Effector memory CD8-positive, alpha-beta T cell (primary cell): ENCODE data around the gene ZNF91.
"Not testable (repeated sequence)": the region's sequence is repeated elsewhere in the genome, so short reads cannot be mapped to it uniquely, and the experiment has no call there.

Experiments
- ATAC-seq: fragments of 150-1000 bp; cut with Tn5 transposase; replicated peaks from 2 replicates; pipeline ENCODE4 v1.10.0; 2021; ENCODE audit warnings: mild to moderate bottlenecking, moderate library complexity
- DNase-seq, 3 experiments: peaks; one replicate each; pipeline ENCODE4 v3.0.0; 2021
- H3K27ac Mint-ChIP-seq, 2 donors: one replicate each; pipeline ENCODE4 v1.8.0; 2022; ENCODE audit warnings: mild to moderate bottlenecking in 2 of 2, mixed read lengths in 2 of 2, moderate library complexity in 2 of 2
- H3K27me3 Mint-ChIP-seq, 2 donors: one replicate each; pipeline ENCODE4 v1.8.0; 2022; ENCODE audit warnings: mixed read lengths in 2 of 2
- H3K36me3 Mint-ChIP-seq: one replicate; pipeline ENCODE4 v1.8.0; 2022; ENCODE audit warnings: mild to moderate bottlenecking, moderate library complexity, mixed read lengths; ENCODE audit not compliant: insufficient read depth
- H3K4me1 Mint-ChIP-seq, 2 donors: one replicate each; pipeline ENCODE4 v1.8.0; 2022; ENCODE audit warnings: low read depth in 2 of 2, mixed read lengths in 2 of 2
- H3K4me3 Mint-ChIP-seq, 2 donors: one replicate each; pipeline ENCODE4 v1.8.0; 2022; ENCODE audit warnings: mild to moderate bottlenecking in 2 of 2, mixed read lengths in 2 of 2, moderate library complexity in 2 of 2
- H3K9me3 Mint-ChIP-seq, 2 donors: one replicate each; pipeline ENCODE4 v1.8.0; 2022; ENCODE audit warnings: mixed read lengths in 2 of 2

ZNF91 gene

GRCh38 chr19:23343434-23344010 lies 51.7 kb downstream of the ZNF91 start:
- H3K4me1 Mint-ChIP-seq: peaks cover 13 to 18% of the 10 kb centered on the region in 2 donors
- H3K27ac Mint-ChIP-seq: no peak overlapping the region
- H3K36me3 Mint-ChIP-seq: peaks cover 7% of the 10 kb centered on the region
- no peak overlapping the region for H3K4me3 Mint-ChIP-seq
- peaks cover 36 to 37% of the 10 kb centered on the region in 2 donors for H3K9me3 Mint-ChIP-seq
- H3K27me3 Mint-ChIP-seq: no peaks in the 10 kb centered on the region
- DNase-seq: no peak
- no peak for ATAC-seq

- Mint-ChIP-seq H3K9me3 (peaks cover 15 to 33% of the 10 kb centered on the region in 2 donors), H3K36me3 (no peaks in the 10 kb centered on the region), H3K4me3 (no peak overlapping the region), H3K4me1 (peaks cover 0 to 7% of the 10 kb centered on the region in 2 donors), H3K27ac (no peak overlapping the region), H3K27me3 (no peaks in the 10 kb centered on the region)
- DNase-seq (no peak), ATAC-seq (no peak)
Observed at GRCh38 chr19:23328211-23328610, 67.1 kb downstream of the ZNF91 start.

DNA sequence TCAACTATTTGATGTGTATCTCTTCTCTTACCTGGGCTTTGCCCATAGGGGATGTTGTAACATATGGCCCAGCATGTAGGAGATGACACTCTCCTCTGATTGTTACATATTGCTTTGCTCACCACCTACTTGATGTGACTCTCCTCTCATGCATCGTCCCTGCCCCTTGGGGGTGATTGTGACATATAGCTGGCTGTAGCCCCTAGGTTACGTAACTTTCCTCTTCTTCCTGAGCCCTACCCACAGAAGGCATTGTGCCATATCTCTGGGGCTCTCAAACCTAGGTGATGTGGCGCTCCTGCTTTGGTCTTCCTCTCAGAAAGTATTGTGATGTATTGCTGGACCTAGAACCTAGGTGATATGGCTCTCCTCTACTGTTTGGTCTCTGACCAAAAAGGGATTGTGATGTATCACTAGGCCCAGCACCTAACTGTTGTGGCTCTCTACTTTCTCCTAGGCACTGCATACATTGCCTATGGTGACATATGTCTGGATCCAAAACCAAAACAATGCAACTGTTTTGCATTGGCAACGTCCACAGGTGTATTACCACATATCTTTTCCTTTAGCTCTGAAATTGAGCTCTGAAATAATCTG lies 73.2 kb downstream of the ZNF91 start:
- peaks cover 3% of the 10 kb centered on the region for H3K36me3 Mint-ChIP-seq
- no peak overlapping the region for H3K27ac Mint-ChIP-seq
- peaks cover 0 to 7% of the 10 kb centered on the region in 2 donors for H3K4me1 Mint-ChIP-seq
- no peak overlapping the region for H3K4me3 Mint-ChIP-seq
- no peaks in the 10 kb centered on the region for H3K27me3 Mint-ChIP-seq
- ATAC-seq (no peak), DNase-seq (no peak)
- peaks cover 13 to 48% of the 10 kb centered on the region in 2 donors for H3K9me3 Mint-ChIP-seq

DNA sequence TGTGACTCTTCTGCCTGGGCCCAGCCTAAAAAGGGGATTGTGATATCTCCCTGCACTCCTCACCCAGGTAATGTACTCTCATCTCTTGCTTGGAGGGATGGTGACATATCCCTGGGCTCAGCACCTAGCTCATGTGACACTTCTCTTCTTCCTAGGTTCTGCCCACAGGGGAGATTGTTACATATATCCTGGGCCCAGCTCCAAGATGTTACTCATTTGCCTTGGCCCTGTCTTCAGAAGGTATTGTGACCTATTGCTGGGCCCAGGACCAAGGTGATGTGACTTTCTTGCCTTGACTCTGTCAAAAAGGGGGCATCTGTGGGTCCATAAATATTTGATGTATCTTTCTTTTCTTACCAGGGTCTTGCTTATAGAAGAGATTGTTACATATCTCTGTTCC lies 73.9 kb downstream of the ZNF91 start:
- not testable (repeated sequence) for H3K4me1 Mint-ChIP-seq, DNase-seq, H3K27ac Mint-ChIP-seq, H3K4me3 Mint-ChIP-seq, H3K36me3 Mint-ChIP-seq, H3K27me3 Mint-ChIP-seq, ATAC-seq
- peaks cover 13 to 48% of the 10 kb centered on the region in 2 donors for H3K9me3 Mint-ChIP-seq

DNA sequence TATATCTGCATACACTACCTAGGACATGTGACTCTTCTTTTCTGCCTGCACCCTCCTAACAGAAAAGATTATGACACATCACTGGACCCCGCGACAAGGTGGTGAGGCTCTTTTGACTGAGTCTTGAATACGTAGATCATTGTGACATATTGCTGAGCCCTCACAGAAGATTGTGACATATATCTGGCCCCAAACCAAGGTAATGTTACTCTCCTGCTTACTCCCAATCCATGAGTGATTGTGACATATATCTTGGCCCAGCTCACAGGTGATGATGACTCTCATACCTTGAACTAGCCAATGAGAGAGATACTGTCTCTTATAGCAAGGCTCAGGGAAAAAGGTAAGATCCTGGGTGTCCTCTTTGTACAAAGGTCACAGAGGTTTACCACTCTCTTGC lies 75.7 kb downstream of the ZNF91 start:
- not testable (repeated sequence) for H3K27ac Mint-ChIP-seq, H3K4me1 Mint-ChIP-seq
- peaks cover 13 to 44% of the 10 kb centered on the region in 2 donors for H3K9me3 Mint-ChIP-seq

GRCh38 chr19:23318941-23319340 lies 76.3 kb downstream of the ZNF91 start:
- H3K4me3 Mint-ChIP-seq, H3K36me3 Mint-ChIP-seq, DNase-seq, H3K27me3 Mint-ChIP-seq, H3K27ac Mint-ChIP-seq, ATAC-seq, H3K4me1 Mint-ChIP-seq: not testable (repeated sequence)
- H3K9me3 Mint-ChIP-seq: peaks cover 10 to 42% of the 10 kb centered on the region in 2 donors

More for the DNA sequence above, 75.7 kb downstream of the ZNF91 start:
- H3K4me3 Mint-ChIP-seq, ATAC-seq, H3K27me3 Mint-ChIP-seq, H3K36me3 Mint-ChIP-seq, DNase-seq: not testable (repeated sequence)

GRCh38 chr19:23318143-23318542 lies 77.1 kb downstream of the ZNF91 start:
- H3K27ac Mint-ChIP-seq: no peak overlapping the region
- H3K4me3 Mint-ChIP-seq: no peak overlapping the region
- no peak for ATAC-seq
- no peaks in the 10 kb centered on the region for H3K4me1 Mint-ChIP-seq
- H3K9me3 Mint-ChIP-seq: peaks cover 6 to 34% of the 10 kb centered on the region in 2 donors
- peaks cover 3% of the 10 kb centered on the region for H3K36me3 Mint-ChIP-seq
- no peak for DNase-seq
- H3K27me3 Mint-ChIP-seq: no peaks in the 10 kb centered on the region

DNA sequence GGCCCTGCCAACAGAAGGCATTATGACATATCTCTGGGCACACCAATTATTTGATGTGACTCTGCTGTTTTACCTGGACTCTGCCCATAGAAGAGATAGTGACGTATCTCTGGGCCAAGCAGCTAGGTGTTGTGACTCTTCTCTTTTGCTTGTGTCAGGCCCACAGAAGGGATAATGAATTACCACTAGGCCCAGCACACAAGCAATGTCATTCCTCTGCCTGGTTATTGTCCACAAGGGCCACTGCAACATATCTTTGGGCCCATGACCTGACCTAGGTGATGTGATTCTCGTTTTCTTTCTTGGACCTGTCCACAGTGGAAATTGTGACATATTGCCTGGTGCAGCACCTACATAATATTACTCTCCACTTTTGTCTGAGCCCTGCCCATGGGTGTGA lies 80.0 kb downstream of the ZNF91 start:
- no peak for ATAC-seq
- Mint-ChIP-seq H3K9me3 (peaks cover 2 to 24% of the 10 kb centered on the region in 2 donors), H3K36me3 (peaks cover 3% of the 10 kb centered on the region), H3K27ac (no peak overlapping the region), H3K4me3 (no peak overlapping the region), H3K4me1 (no peaks in the 10 kb centered on the region), H3K27me3 (no peaks in the 10 kb centered on the region)
- DNase-seq: no peak

DNA sequence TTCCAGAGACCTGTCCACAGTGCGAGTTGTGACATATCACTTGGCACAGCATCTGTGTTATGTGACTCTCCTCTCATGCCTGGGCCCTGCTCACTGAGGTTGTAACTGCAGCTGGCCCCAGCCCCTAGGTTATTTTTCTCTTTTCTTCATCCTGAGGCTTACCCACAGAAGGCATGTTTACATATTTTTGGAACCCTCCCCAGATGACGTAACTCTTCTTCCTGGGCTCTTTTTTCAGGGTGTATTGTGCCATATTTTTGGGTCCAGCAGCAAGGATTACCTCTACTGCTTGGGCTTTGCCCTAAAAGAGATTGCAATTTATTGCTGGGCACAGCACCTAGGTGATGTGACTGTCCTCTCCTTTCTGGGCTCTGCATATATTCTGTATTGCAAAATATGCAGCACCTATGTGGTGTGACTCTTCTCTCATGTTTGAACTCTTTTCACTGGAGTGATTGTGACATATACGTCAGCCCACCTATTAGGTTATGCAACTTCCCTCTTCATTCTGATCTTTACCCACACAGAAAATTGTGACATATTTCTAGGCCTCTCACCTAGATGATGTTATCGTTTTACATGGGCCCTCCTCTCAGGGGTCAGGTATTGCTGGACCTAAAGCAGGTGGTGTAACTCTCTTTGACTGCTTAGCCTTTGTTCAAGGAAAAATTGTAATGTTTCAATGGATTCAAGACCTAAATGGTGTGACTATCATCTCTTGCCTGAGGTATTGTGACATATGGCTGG lies 80.6 kb downstream of the ZNF91 start:
- H3K9me3 Mint-ChIP-seq: peaks cover 2 to 24% of the 10 kb centered on the region in 2 donors
- peaks cover 3% of the 10 kb centered on the region for H3K36me3 Mint-ChIP-seq

DNA sequence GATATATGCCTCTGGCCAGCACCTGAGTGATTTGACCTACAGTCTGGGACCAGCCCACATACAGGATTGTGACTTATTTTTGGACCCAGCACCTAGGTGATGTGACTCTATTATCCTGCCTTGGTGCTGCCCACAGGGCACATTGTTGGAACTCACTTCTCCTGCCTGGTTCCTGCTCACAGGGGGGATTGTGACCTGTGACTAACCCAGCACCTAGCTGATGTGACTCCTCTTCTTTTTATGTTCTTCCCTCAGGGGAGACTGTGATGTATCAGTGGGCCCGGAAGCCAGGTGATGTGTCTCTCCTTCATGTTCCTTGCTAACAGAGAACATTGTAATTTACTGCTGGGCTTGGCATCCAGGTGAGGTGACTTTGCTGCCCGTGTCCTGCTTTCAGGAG lies 82.1 kb downstream of the ZNF91 start:
- ATAC-seq: no peak
- no peaks in the 10 kb centered on the region for H3K27me3 Mint-ChIP-seq
- DNase-seq: no peak
- no peaks in the 10 kb centered on the region for H3K4me1 Mint-ChIP-seq
- peaks cover 2 to 15% of the 10 kb centered on the region in 2 donors for H3K9me3 Mint-ChIP-seq
- no peak overlapping the region for H3K27ac Mint-ChIP-seq
- H3K4me3 Mint-ChIP-seq: no peak overlapping the region
- H3K36me3 Mint-ChIP-seq: peaks cover 3% of the 10 kb centered on the region

More for the DNA sequence above, 80.6 kb downstream of the ZNF91 start:
- Mint-ChIP-seq H3K4me3 (no peak overlapping the region), H3K27me3 (no peaks in the 10 kb centered on the region), H3K4me1 (no peaks in the 10 kb centered on the region), H3K27ac (no peak overlapping the region)
- ATAC-seq (no peak), DNase-seq (no peak)

DNA sequence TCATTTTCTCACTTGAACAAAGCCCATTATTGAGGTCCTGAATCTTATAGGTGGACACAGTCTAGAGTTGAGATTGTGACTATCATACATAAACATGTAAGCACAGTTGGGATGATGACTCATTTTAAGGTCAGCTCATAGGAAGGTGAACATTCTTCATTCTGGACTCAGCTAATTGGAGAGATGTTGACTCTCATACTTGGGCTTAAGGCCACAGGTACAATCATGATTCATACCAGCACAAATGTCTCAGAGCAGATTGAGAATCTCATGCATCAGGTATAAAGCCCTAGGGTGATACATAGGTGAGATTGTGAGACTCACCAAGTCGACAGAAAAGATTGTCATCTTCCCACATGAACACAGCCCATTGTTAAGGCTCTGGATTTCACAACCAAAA lies 82.8 kb downstream of the ZNF91 start:
- peaks cover 0 to 10% of the 10 kb centered on the region in 2 donors for H3K9me3 Mint-ChIP-seq

DNA sequence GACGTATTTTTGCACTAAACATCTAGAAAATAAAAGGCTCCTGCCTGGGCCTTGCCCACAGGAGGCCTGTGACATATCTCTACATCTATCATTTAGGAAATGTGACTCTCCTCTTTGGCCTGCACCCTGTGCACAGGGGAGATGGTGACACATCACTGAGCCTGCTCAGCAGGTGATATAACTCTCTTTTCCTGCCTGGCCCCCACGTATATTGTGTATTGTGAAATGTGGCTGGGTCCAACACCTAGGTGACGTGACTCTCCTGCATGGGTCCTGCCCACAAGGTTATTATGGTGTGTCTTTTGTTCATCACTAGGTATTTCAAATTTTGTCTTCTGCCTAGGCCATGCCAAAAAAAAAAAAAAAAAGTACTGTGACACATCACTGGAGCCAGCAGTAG lies 83.7 kb downstream of the ZNF91 start:
- Mint-ChIP-seq H3K36me3 (no peaks in the 10 kb centered on the region), H3K4me3 (no peak overlapping the region), H3K4me1 (no peaks in the 10 kb centered on the region), H3K27me3 (peaks cover 0 to 7% of the 10 kb centered on the region in 2 donors), H3K9me3 (peaks cover 0 to 10% of the 10 kb centered on the region in 2 donors), H3K27ac (no peak overlapping the region)
- DNase-seq (no peak), ATAC-seq (no peak)

More for the DNA sequence above, 82.8 kb downstream of the ZNF91 start:
- no peak for ATAC-seq
- no peaks in the 10 kb centered on the region for H3K36me3 Mint-ChIP-seq
- H3K4me3 Mint-ChIP-seq: no peak overlapping the region
- H3K27ac Mint-ChIP-seq: no peak overlapping the region
- no peak for DNase-seq
- H3K4me1 Mint-ChIP-seq: no peaks in the 10 kb centered on the region
- H3K27me3 Mint-ChIP-seq: peaks cover 0 to 3% of the 10 kb centered on the region in 2 donors

- Mint-ChIP-seq H3K4me1 (no peaks in the 10 kb centered on the region), H3K27me3 (peaks cover 0 to 7% of the 10 kb centered on the region in 2 donors), H3K27ac (no peak overlapping the region), H3K36me3 (no peaks in the 10 kb centered on the region), H3K4me3 (no peak overlapping the region), H3K9me3 (peaks cover 0 to 10% of the 10 kb centered on the region in 2 donors)
- DNase-seq: no peak
- ATAC-seq: no peak
Observed at GRCh38 chr19:23310729-23311211, 84.5 kb downstream of the ZNF91 start.

- Mint-ChIP-seq H3K4me3 (no peak overlapping the region), H3K27me3 (peaks cover 0 to 7% of the 10 kb centered on the region in 2 donors), H3K9me3 (peaks cover 0 to 8% of the 10 kb centered on the region in 2 donors), H3K27ac (no peak overlapping the region), H3K4me1 (no peaks in the 10 kb centered on the region), H3K36me3 (no peaks in the 10 kb centered on the region)
- ATAC-seq: no peak
- no peak for DNase-seq
Observed at GRCh38 chr19:23309926-23310325, 85.3 kb downstream of the ZNF91 start.
